OCI-LY1 (cell line): ENCODE data around the gene SHC1.
"Not testable (repeated sequence)": the region's sequence is repeated elsewhere in the genome, so short reads cannot be mapped to it uniquely, and the experiment has no call there.

ENCODE experiments used
- CTCF ChIP-seq: fragments of 200-600 bp; sonication (generic), shearing (Covaris generic); IDR thresholded peaks from 2 replicates; pipeline ENCODE4 v1.5.1; 2017; ENCODE audit warnings: mild to moderate bottlenecking, antibody characterized with exemption, low read length, moderate library complexity, mixed read lengths
- EZH2 ChIP-seq: fragments of 200-600 bp; sonication (generic), shearing (Covaris generic); IDR thresholded peaks from 2 replicates; pipeline ENCODE4 v1.8.0; 2017; ENCODE audit warnings: borderline replicate concordance, mixed run types, mild to moderate bottlenecking, antibody characterized with exemption, low read length, moderate library complexity, mixed read lengths

GRCh38 chr1:154995301-154995983, 24.9 kb upstream of the SHC1 start:
- peak; percentile 28; the same call in 1 of the 2 replicates for TF ChIP-seq CTCF
- not testable (repeated sequence) for TF ChIP-seq EZH2
